A549 (cell line): ENCODE data around the gene EXOSC6.
A peak's percentile ranks its signal among the peaks of the same experiment; 100 is the strongest.

ENCODE experiments used
- CBX2 ChIP-seq: fragments of 200-600 bp; sonication (generic); IDR thresholded peaks from 2 replicates; pipeline ENCODE4 v1.6.1; 2016; ENCODE audit warnings: low read depth, mild to moderate bottlenecking, borderline replicate concordance
- CEBPB ChIP-seq, 2 experiments: fragments of >200 bp in 1 of 2; sonication (Bioruptor Twin) in 1 of 2; formaldehyde crosslinking in 1 of 2; IDR thresholded peaks; 2 replicates each; pipeline ENCODE4 v1.6.1; 2012 to 2016
- CHD2 ChIP-seq: fragments of 150-350 bp; IDR thresholded peaks from 2 replicates; pipeline ENCODE4 v1.6.1; 2014; ENCODE audit warnings: low read length; ENCODE audit not compliant: partially characterized antibody
- EP300 ChIP-seq, 2 experiments: fragments of >200 bp; sonication (Bioruptor Twin); formaldehyde crosslinking; IDR thresholded peaks; 2 replicates in 1 of 2; 3 replicates in 1 of 2; pipeline ENCODE4 v1.6.1; 2016 to 2017
- FOSL2 ChIP-seq, 2 experiments: fragments of 450-650 bp in 1 of 2; fragments of >200 bp in 1 of 2; sonication (Bioruptor Twin) in 1 of 2; formaldehyde crosslinking; IDR thresholded peaks; 2 replicates each; pipeline versions ENCODE4 v1.5.0 to v1.6.1; 2016 to 2020; ENCODE audit warnings: mild to moderate bottlenecking in 1 of 2, moderate library complexity in 1 of 2
- HDAC2 ChIP-seq: fragments of 200-600 bp; sonication (generic); IDR thresholded peaks from 2 replicates; pipeline ENCODE4 v1.6.1; 2016
- HOXA7 ChIP-seq: fragments of 250-450 bp; sonication (Bioruptor Pico); IDR thresholded peaks from 2 replicates; pipeline ENCODE4 v1.5.0; 2020; ENCODE audit warnings: mild to moderate bottlenecking, moderate library complexity
- KDM1A ChIP-seq: fragments of 200-600 bp; sonication (generic); IDR thresholded peaks from 2 replicates; pipeline ENCODE4 v1.6.1; 2016; ENCODE audit warnings: low read depth, mild to moderate bottlenecking
- MAFK ChIP-seq: fragments of 450-650 bp; IDR thresholded peaks from 2 replicates; pipeline ENCODE4 v1.6.1; 2014; ENCODE audit not compliant: partially characterized antibody
- POLR2A ChIP-seq: IDR thresholded peaks from 2 replicates; pipeline ENCODE4 v1.6.1; 2012; ENCODE audit warnings: mild to moderate bottlenecking, low read length
- TF ChIP-seq, protein P1 (sequence below): fragments of >200 bp; sonication (Bioruptor Twin); formaldehyde crosslinking; IDR thresholded peaks from 3 replicates; pipeline ENCODE4 v1.5.1; 2016
- TF ChIP-seq, protein P2 (sequence below): IDR thresholded peaks from 2 replicates; pipeline ENCODE4 v1.6.1; 2012; ENCODE audit warnings: low read depth, borderline replicate concordance
- TF ChIP-seq, protein P3 (sequence below): fragments of 450-650 bp; IDR thresholded peaks from 2 replicates; pipeline ENCODE4 v1.6.1; 2014; ENCODE audit warnings: antibody characterized with exemption
- TF ChIP-seq, protein P4 (sequence below): fragments of 200-600 bp; sonication (generic); IDR thresholded peaks from 2 replicates; pipeline ENCODE4 v1.6.1; 2016; ENCODE audit warnings: antibody characterized with exemption, mild to moderate bottlenecking, moderate library complexity

DNA sequence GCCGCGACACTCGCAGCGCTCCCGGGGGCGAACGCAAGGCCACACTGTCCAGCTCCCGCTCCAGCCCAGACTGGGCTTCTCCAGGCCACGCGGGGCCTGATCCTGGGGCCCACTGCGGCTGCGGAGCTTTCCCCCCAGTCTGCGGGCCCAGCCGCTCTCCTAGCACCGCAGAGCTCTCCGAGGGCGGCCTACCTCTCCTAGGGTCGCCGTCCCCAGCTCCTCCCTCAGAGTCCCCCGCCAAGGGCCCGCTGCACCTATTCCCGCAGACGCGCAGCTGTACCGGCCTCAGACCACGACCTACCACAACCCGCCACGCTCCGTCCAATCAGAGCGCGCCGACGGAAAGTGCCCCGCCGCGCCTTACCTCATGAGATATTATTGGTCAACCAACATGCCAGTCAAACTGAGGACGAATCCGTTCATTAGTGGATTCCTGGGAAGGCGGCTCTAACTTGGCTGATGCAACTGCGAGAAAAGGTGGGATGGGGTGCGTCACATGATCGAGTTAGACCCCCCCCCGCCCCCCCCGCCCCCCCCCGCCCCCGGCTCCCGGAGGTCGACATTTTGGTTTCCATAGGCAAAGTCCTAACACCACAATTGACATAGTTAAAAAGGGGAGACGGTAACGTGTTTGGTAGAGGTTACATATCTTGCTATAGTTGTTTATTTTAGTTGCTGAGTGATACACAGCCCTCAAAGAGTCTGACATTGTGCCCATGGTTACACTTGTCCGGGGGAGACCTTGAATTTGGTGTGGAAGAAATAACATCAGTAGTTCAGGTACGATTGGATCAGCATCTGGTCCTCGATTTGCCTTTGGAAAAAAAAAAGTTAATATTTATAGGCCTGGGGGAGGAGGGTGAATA lies 37.7 kb upstream of the EXOSC6 start, which contains the start of gene AARS1:
- TF ChIP-seq, protein P1, sequence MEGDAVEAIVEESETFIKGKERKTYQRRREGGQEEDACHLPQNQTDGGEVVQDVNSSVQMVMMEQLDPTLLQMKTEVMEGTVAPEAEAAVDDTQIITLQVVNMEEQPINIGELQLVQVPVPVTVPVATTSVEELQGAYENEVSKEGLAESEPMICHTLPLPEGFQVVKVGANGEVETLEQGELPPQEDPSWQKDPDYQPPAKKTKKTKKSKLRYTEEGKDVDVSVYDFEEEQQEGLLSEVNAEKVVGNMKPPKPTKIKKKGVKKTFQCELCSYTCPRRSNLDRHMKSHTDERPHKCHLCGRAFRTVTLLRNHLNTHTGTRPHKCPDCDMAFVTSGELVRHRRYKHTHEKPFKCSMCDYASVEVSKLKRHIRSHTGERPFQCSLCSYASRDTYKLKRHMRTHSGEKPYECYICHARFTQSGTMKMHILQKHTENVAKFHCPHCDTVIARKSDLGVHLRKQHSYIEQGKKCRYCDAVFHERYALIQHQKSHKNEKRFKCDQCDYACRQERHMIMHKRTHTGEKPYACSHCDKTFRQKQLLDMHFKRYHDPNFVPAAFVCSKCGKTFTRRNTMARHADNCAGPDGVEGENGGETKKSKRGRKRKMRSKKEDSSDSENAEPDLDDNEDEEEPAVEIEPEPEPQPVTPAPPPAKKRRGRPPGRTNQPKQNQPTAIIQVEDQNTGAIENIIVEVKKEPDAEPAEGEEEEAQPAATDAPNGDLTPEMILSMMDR: no peak
- TF ChIP-seq, protein P2, sequence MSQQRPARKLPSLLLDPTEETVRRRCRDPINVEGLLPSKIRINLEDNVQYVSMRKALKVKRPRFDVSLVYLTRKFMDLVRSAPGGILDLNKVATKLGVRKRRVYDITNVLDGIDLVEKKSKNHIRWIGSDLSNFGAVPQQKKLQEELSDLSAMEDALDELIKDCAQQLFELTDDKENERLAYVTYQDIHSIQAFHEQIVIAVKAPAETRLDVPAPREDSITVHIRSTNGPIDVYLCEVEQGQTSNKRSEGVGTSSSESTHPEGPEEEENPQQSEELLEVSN: no peak
- peak; percentile 90 for TF ChIP-seq POLR2A
- no peak for TF ChIP-seq KDM1A
- TF ChIP-seq, protein P3, sequence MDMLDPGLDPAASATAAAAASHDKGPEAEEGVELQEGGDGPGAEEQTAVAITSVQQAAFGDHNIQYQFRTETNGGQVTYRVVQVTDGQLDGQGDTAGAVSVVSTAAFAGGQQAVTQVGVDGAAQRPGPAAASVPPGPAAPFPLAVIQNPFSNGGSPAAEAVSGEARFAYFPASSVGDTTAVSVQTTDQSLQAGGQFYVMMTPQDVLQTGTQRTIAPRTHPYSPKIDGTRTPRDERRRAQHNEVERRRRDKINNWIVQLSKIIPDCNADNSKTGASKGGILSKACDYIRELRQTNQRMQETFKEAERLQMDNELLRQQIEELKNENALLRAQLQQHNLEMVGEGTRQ: peak; percentile 76
- peak; percentile 30 to 79; a peak in 2 of 4 replicates for TF ChIP-seq CEBPB (IDR thresholded peaks at IDR 0.05)
- TF ChIP-seq MAFK: no peak
- no peak for TF ChIP-seq CHD2
- TF ChIP-seq, protein P4, sequence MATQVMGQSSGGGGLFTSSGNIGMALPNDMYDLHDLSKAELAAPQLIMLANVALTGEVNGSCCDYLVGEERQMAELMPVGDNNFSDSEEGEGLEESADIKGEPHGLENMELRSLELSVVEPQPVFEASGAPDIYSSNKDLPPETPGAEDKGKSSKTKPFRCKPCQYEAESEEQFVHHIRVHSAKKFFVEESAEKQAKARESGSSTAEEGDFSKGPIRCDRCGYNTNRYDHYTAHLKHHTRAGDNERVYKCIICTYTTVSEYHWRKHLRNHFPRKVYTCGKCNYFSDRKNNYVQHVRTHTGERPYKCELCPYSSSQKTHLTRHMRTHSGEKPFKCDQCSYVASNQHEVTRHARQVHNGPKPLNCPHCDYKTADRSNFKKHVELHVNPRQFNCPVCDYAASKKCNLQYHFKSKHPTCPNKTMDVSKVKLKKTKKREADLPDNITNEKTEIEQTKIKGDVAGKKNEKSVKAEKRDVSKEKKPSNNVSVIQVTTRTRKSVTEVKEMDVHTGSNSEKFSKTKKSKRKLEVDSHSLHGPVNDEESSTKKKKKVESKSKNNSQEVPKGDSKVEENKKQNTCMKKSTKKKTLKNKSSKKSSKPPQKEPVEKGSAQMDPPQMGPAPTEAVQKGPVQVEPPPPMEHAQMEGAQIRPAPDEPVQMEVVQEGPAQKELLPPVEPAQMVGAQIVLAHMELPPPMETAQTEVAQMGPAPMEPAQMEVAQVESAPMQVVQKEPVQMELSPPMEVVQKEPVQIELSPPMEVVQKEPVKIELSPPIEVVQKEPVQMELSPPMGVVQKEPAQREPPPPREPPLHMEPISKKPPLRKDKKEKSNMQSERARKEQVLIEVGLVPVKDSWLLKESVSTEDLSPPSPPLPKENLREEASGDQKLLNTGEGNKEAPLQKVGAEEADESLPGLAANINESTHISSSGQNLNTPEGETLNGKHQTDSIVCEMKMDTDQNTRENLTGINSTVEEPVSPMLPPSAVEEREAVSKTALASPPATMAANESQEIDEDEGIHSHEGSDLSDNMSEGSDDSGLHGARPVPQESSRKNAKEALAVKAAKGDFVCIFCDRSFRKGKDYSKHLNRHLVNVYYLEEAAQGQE: peak; percentile 36; the same call in 1 of the 2 replicates
- TF ChIP-seq CBX2: no peak
- TF ChIP-seq FOSL2 (IDR thresholded peaks at IDR 0.05): no peak
- 0 out of 2 replicates have a peak, but pooled peaks have one; percentile 18 for TF ChIP-seq FOSL2 (CRISPR knock-in tag; IDR thresholded peaks at IDR 0.05)
- TF ChIP-seq HOXA7 (CRISPR knock-in tag): no peak; the same call in 1 of the 2 replicates
- no peak for TF ChIP-seq HDAC2
- TF ChIP-seq EP300 (IDR thresholded peaks at IDR 0.05): no peak; a peak in 1 of 5 replicates
